SK-N-SH treated with all-trans-retinoic acid at 6 μM for 48 hours (cell line): Measurements from ENCODE around the gene ESF1.

ENCODE experiments used
- ATAC-seq: fragments of 200-7000 bp; cut with Tn5 transposase; 3 replicates; pipeline ENCODE4 v1.9.1; 2020; ENCODE audit warnings: mild to moderate bottlenecking, moderate library complexity
- ARNTL ChIP-seq: fragments of 450-650 bp; formaldehyde crosslinking; IDR thresholded peaks from 2 replicates; pipeline ENCODE4 v1.5.0; 2020; ENCODE audit warnings: low read depth, mild to moderate bottlenecking, moderate library complexity, borderline replicate concordance
- BACH2 ChIP-seq: fragments of 250-450 bp; sonication (Bioruptor Pico); IDR thresholded peaks from 2 replicates; pipeline ENCODE4 v1.9.0; 2021; ENCODE audit warnings: mild to moderate bottlenecking, borderline replicate concordance
- CREB5 ChIP-seq: fragments of 250-450 bp; sonication (Bioruptor Pico); IDR thresholded peaks from 2 replicates; pipeline ENCODE4 v1.5.1; 2020; ENCODE audit warnings: low read depth, mild to moderate bottlenecking, moderate library complexity
- CSDC2 ChIP-seq: fragments of 250-450 bp; sonication (Bioruptor Pico); IDR thresholded peaks from 2 replicates; pipeline ENCODE4 v1.5.0; 2020; ENCODE audit warnings: mild to moderate bottlenecking, moderate library complexity
- CSRNP3 ChIP-seq: fragments of 250-450 bp; sonication (Bioruptor Pico); IDR thresholded peaks from 2 replicates; pipeline ENCODE4 v1.5.1; 2021; ENCODE audit warnings: mild to moderate bottlenecking, moderate library complexity
- ESRRG ChIP-seq: fragments of 250-450 bp; sonication (Bioruptor Pico); IDR thresholded peaks from 2 replicates; pipeline ENCODE4 v1.6.1; 2021; ENCODE audit warnings: mild to moderate bottlenecking
- GLIS3 ChIP-seq: fragments of 250-450 bp; sonication (Bioruptor Pico); IDR thresholded peaks from 2 replicates; pipeline ENCODE4 v1.5.0; 2020; ENCODE audit warnings: mild to moderate bottlenecking, moderate library complexity
- ISL1 ChIP-seq: fragments of 250-450 bp; sonication (Bioruptor Pico); IDR thresholded peaks from 2 replicates; pipeline ENCODE4 v2.1.2; 2022; ENCODE audit warnings: mild to moderate bottlenecking, moderate library complexity
- OSR1 ChIP-seq: fragments of 250-450 bp; sonication (Bioruptor Pico); IDR thresholded peaks from 2 replicates; pipeline ENCODE4 v1.8.0; 2022; ENCODE audit warnings: moderate library complexity, mild to moderate bottlenecking, inconsistent platforms
- PPARA ChIP-seq: fragments of 250-450 bp; sonication (Bioruptor Pico); IDR thresholded peaks from 2 replicates; pipeline ENCODE4 v1.5.0; 2020; ENCODE audit warnings: mild to moderate bottlenecking, borderline replicate concordance
- RARB ChIP-seq: fragments of 250-450 bp; sonication (Bioruptor Pico); IDR thresholded peaks from 2 replicates; pipeline ENCODE4 v1.8.0; 2021; ENCODE audit warnings: mild to moderate bottlenecking, moderate library complexity
- SNAI2 ChIP-seq: fragments of 250-450 bp; sonication (Bioruptor Pico); IDR thresholded peaks from 2 replicates; pipeline ENCODE4 v1.5.0; 2020; ENCODE audit warnings: mild to moderate bottlenecking, moderate library complexity
- TCF4 ChIP-seq: fragments of 250-450 bp; sonication (Bioruptor Pico); IDR thresholded peaks from 2 replicates; pipeline ENCODE4 v1.8.0; 2021; ENCODE audit warnings: mild to moderate bottlenecking, moderate library complexity, borderline replicate concordance
- TOX ChIP-seq: fragments of 250-450 bp; sonication (Bioruptor Pico); IDR thresholded peaks from 2 replicates; pipeline ENCODE4 v1.8.0; 2021; ENCODE audit warnings: mild to moderate bottlenecking, moderate library complexity, borderline replicate concordance
- TSHZ2 ChIP-seq: fragments of 250-450 bp; sonication (Bioruptor Pico); IDR thresholded peaks from 2 replicates; pipeline ENCODE4 v1.5.0; 2020; ENCODE audit warnings: mild to moderate bottlenecking, moderate library complexity
- ZC3H10 ChIP-seq: fragments of 250-450 bp; sonication (Bioruptor Pico); IDR thresholded peaks from 2 replicates; pipeline ENCODE4 v1.5.1; 2021; ENCODE audit warnings: mild to moderate bottlenecking, moderate library complexity
- ZFP3 ChIP-seq: fragments of 250-450 bp; sonication (Bioruptor Pico); IDR thresholded peaks from 2 replicates; pipeline ENCODE4 v1.5.0; 2020; ENCODE audit warnings: mild to moderate bottlenecking, moderate library complexity
- ZFP30 ChIP-seq: fragments of 450-650 bp; formaldehyde crosslinking; IDR thresholded peaks from 2 replicates; pipeline ENCODE4 v1.5.0; 2022; ENCODE audit warnings: mild to moderate bottlenecking, moderate library complexity
- ZNF565 ChIP-seq: fragments of 450-650 bp; formaldehyde crosslinking; conservative IDR thresholded peaks from 2 replicates; pipeline ENCODE4 v1.5.0; 2020; ENCODE audit warnings: low read depth, mild to moderate bottlenecking, moderate library complexity
- ZNF70 ChIP-seq: fragments of 450-650 bp; formaldehyde crosslinking; IDR thresholded peaks from 2 replicates; pipeline ENCODE4 v1.5.0; 2020; ENCODE audit warnings: mild to moderate bottlenecking, moderate library complexity
- ZNF8 ChIP-seq: fragments of 450-650 bp; formaldehyde crosslinking; IDR thresholded peaks from 2 replicates; pipeline ENCODE4 v1.5.0; 2020; ENCODE audit warnings: mild to moderate bottlenecking, moderate library complexity
- TF ChIP-seq, protein P1 (sequence below): fragments of 250-450 bp; sonication (Bioruptor Pico); IDR thresholded peaks from 2 replicates; pipeline ENCODE4 v1.8.0; 2021; ENCODE audit warnings: low read depth, mild to moderate bottlenecking, moderate library complexity, borderline replicate concordance

ESF1 gene

DNA sequence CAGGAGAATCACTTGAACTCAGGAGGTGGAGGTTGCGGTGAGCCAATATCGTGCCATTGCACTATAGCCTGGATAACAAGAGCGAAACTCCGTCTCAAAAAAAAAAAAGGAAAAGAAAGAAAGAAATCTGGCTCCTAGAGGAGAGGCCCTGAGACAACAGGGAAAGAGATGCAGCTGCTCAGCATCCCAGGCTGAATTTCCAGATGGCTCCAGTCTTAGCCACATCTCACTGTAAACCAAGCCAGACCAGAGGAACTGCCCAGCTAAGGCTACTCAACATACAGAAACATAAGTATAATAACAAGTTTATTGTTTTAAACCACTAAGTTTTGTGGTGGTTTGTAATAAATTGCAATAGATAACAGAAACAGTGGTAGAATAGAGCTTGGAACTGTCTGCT, 107.5 kb downstream of the ESF1 start:
- ATAC-seq: no peak
- TF ChIP-seq CREB5 (CRISPR knock-in tag): no peak
- no peak for TF ChIP-seq ZFP30 (CRISPR knock-in tag)

- no peak for ATAC-seq
- TF ChIP-seq ZNF70 (CRISPR knock-in tag) (no peak), GLIS3 (CRISPR knock-in tag) (no peak), ZC3H10 (no peak), CSRNP3 (CRISPR knock-in tag) (no peak), TOX (no peak), ARNTL (CRISPR knock-in tag) (no peak), OSR1 (no peak), BACH2 (CRISPR knock-in tag) (no peak), ISL1 (no peak), CREB5 (CRISPR knock-in tag) (no peak), CSDC2 (CRISPR knock-in tag) (no peak), ZNF8 (CRISPR knock-in tag) (no peak), ESRRG (no peak), ZFP30 (CRISPR knock-in tag) (no peak), ZNF565 (CRISPR knock-in tag) (no peak), TSHZ2 (CRISPR knock-in tag) (no peak)
- TF ChIP-seq, protein P1, sequence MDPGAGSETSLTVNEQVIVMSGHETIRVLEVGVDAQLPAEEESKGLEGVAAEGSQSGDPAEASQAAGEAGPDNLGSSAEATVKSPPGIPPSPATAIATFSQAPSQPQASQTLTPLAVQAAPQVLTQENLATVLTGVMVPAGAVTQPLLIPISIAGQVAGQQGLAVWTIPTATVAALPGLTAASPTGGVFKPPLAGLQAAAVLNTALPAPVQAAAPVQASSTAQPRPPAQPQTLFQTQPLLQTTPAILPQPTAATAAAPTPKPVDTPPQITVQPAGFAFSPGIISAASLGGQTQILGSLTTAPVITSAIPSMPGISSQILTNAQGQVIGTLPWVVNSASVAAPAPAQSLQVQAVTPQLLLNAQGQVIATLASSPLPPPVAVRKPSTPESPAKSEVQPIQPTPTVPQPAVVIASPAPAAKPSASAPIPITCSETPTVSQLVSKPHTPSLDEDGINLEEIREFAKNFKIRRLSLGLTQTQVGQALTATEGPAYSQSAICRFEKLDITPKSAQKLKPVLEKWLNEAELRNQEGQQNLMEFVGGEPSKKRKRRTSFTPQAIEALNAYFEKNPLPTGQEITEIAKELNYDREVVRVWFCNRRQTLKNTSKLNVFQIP (CRISPR knock-in tag): no peak
- TF ChIP-seq, all 23 proteins: peak for 0
Measured at GRCh38 chr20:13676682-13677081, 108.0 kb downstream of the ESF1 start.

DNA sequence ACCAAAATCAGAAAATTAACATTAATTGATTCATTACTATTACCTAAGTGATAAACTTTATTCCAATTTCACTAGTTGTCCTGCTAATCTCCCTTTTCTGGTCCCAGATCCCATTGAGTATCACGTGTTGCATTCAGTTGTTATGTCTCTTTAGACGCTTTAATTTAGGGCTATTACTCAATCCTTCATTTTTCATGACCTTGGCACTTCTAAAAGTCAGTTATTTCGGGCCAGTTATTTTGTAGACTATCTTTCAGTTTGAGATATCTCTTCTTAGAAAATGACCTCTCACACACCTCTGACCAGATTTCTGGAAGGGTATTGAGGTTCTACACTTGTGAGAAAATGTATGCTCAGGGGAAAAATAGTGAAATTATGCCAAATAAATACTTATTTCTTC, 112.0 kb downstream of the ESF1 start:
- ATAC-seq: no peak
- TF ChIP-seq ZFP30 (CRISPR knock-in tag) (no peak), ZFP3 (CRISPR knock-in tag) (no peak), PPARA (CRISPR knock-in tag) (no peak), ESRRG (no peak), BACH2 (CRISPR knock-in tag) (no peak), SNAI2 (no peak), RARB (CRISPR knock-in tag) (no peak), ZNF70 (CRISPR knock-in tag) (no peak), ARNTL (CRISPR knock-in tag) (no peak), TSHZ2 (CRISPR knock-in tag) (no peak), ZC3H10 (no peak), OSR1 (no peak), GLIS3 (CRISPR knock-in tag) (no peak), TCF4 (CRISPR knock-in tag) (no peak), ZNF565 (CRISPR knock-in tag) (no peak), CSDC2 (CRISPR knock-in tag) (no peak), CSRNP3 (CRISPR knock-in tag) (no peak), TOX (no peak), ZNF8 (CRISPR knock-in tag) (no peak)
- TF ChIP-seq, protein P1 (CRISPR knock-in tag): no peak
